ENCODE results near the gene C16orf82. TPM values are rescaled to one million over a fixed set of nuclear protein-coding genes. Genes with fewer than 3 reads are reported as not detected.
"Not testable (repeated sequence)": the region's sequence is repeated elsewhere in the genome, so short reads cannot be mapped to it uniquely, and the experiment has no call there.

The C16orf82 gene
- total RNA-seq, 1 experiment from 2014 or later = not detected

GRCh38 chr16:27085182-27085581, 18.5 kb downstream of the C16orf82 start:
- Histone ChIP-seq H3T11ph (ENCODE audit: low read length) (no peak overlapping the region), H3K27me3 (ENCODE audit: insufficient read depth, low read length) (no peaks in the 10 kb centered on the region), H4K8ac (replicated peaks; ENCODE audit: insufficient read length, low read depth, low read length) (no peak overlapping the region), H2BK20ac (ENCODE audit: low read depth, low read length, poor library complexity, severe bottlenecking) (no peak overlapping the region), H4K5ac (ENCODE audit: insufficient read length, low read depth, low read length) (no peak overlapping the region), H4K20me1 (ENCODE audit: control insufficient read depth, insufficient read depth, insufficient read length) (no peaks in the 10 kb centered on the region), H3K79me2 (ENCODE audit: insufficient read depth, low read length) (no peaks in the 10 kb centered on the region), H3K4me1 (ENCODE audit: insufficient read depth, low read length) (peaks cover 6% of the 10 kb centered on the region; the same call in 1 of the 2 replicates), H3K14ac (ENCODE audit: insufficient read depth, low read length) (no peak overlapping the region), H3K23me2 (ENCODE audit: insufficient read length, low read depth, low read length, poor library complexity, severe bottlenecking) (no peaks in the 10 kb centered on the region), H3K18ac (ENCODE audit: insufficient read length, low read depth, low read length) (no peak overlapping the region), H4K91ac (ENCODE audit: insufficient read length, low read depth, low read length) (no peak overlapping the region), H2BK15ac (ENCODE audit: low read depth, low read length) (no peak overlapping the region), H2BK120ac (ENCODE audit: low read depth, low read length, poor library complexity, severe bottlenecking) (no peak overlapping the region), H3K9ac (ENCODE audit: extremely low read depth, insufficient read length, low read length) (no peak overlapping the region), H2AFZ (ENCODE audit: low read length) (no peak overlapping the region), H3K79me1 (ENCODE audit: insufficient read depth, low read depth, low read length, poor library complexity, severe bottlenecking) (no peaks in the 10 kb centered on the region), H3K9me3 (ENCODE audit: control insufficient read depth, low read depth, low read length) (no peaks in the 10 kb centered on the region), H2AK5ac (ENCODE audit: insufficient read length, low read length) (no peak overlapping the region), H3K4me2 (ENCODE audit: insufficient read depth, insufficient read length, low read length) (no peak overlapping the region), H2BK5ac (ENCODE audit: insufficient read length, low read length) (no peak overlapping the region), H3K56ac (ENCODE audit: insufficient read length, low read depth, low read length) (no peak overlapping the region), H3K27ac (ENCODE audit: insufficient read length, low read depth, low read length) (no peak overlapping the region), H3K4ac (ENCODE audit: low read depth, low read length) (no peak overlapping the region), H2BK12ac (ENCODE audit: insufficient read length, low read depth, low read length) (no peak overlapping the region), H3K23ac (ENCODE audit: insufficient read length, low read depth, low read length) (no peak overlapping the region)
- peaks cover 3% of the 10 kb centered on the region for H3K27me3 Mint-ChIP-seq (ENCODE audit: low read depth)
- DNase-seq = no peak
- H3K27ac Mint-ChIP-seq = no peak overlapping the region
- TF ChIP-seq CTCF (conservative IDR thresholded peaks at IDR 0.05) = peak; percentile 60
- H3K4me3 Mint-ChIP-seq = no peak overlapping the region
- H3K9me3 Mint-ChIP-seq = no peaks in the 10 kb centered on the region; a peak in 1 of 5 replicates
- H3K4me1 Mint-ChIP-seq = peaks cover 23 to 34% of the 10 kb centered on the region in 2 experiments
- H3K36me3 Mint-ChIP-seq (ENCODE audit: insufficient read depth in 1 of 3, low read depth in 3 of 3) = no peaks in the 10 kb centered on the region
- no CpG with 5 or more reads among the region's 6 CpGs for WGBS (ENCODE audit: extremely low coverage, insufficient read length, low lambda C conversion rate)

GRCh38 chr16:27086031-27086430, 19.3 kb downstream of the C16orf82 start:
- not testable (repeated sequence) for H3K23me2 ChIP-seq (ENCODE audit: insufficient read length, low read depth, low read length, poor library complexity, severe bottlenecking); H2BK20ac ChIP-seq (ENCODE audit: low read depth, low read length, poor library complexity, severe bottlenecking); H4K91ac ChIP-seq (ENCODE audit: insufficient read length, low read depth, low read length); H3K4ac ChIP-seq (ENCODE audit: low read depth, low read length); H3K9me3 Mint-ChIP-seq; H3K14ac ChIP-seq (ENCODE audit: insufficient read depth, low read length); H3K27me3 Mint-ChIP-seq (ENCODE audit: low read depth); H3K4me2 ChIP-seq (ENCODE audit: insufficient read depth, insufficient read length, low read length); H3K27me3 ChIP-seq (ENCODE audit: insufficient read depth, low read length); H3K79me2 ChIP-seq (ENCODE audit: insufficient read depth, low read length); H3K9ac ChIP-seq (ENCODE audit: extremely low read depth, insufficient read length, low read length); H3K4me1 ChIP-seq (ENCODE audit: insufficient read depth, low read length); H4K8ac ChIP-seq (replicated peaks; ENCODE audit: insufficient read length, low read depth, low read length); H3K23ac ChIP-seq (ENCODE audit: insufficient read length, low read depth, low read length); H2AFZ ChIP-seq (ENCODE audit: low read length); H3K18ac ChIP-seq (ENCODE audit: insufficient read length, low read depth, low read length); H3K56ac ChIP-seq (ENCODE audit: insufficient read length, low read depth, low read length); H3K4me3 Mint-ChIP-seq; DNase-seq; H2BK5ac ChIP-seq (ENCODE audit: insufficient read length, low read length); H3K27ac ChIP-seq (ENCODE audit: insufficient read length, low read depth, low read length); H3K79me1 ChIP-seq (ENCODE audit: insufficient read depth, low read depth, low read length, poor library complexity, severe bottlenecking); H3T11ph ChIP-seq (ENCODE audit: low read length); H2AK5ac ChIP-seq (ENCODE audit: insufficient read length, low read length); H3K9me3 ChIP-seq (ENCODE audit: control insufficient read depth, low read depth, low read length); H4K20me1 ChIP-seq (ENCODE audit: control insufficient read depth, insufficient read depth, insufficient read length); H3K36me3 Mint-ChIP-seq (ENCODE audit: insufficient read depth in 1 of 3, low read depth in 3 of 3); H3K27ac Mint-ChIP-seq; H4K5ac ChIP-seq (ENCODE audit: insufficient read length, low read depth, low read length); H2BK120ac ChIP-seq (ENCODE audit: low read depth, low read length, poor library complexity, severe bottlenecking); H2BK15ac ChIP-seq (ENCODE audit: low read depth, low read length); H2BK12ac ChIP-seq (ENCODE audit: insufficient read length, low read depth, low read length)
- no CpG with 5 or more reads among the region's 9 CpGs for WGBS (ENCODE audit: extremely low coverage, insufficient read length, low lambda C conversion rate)
- H3K4me1 Mint-ChIP-seq = peaks cover 19 to 31% of the 10 kb centered on the region in 2 experiments
